Endodermal cell (in vitro differentiated cells): ENCODE measurements around the gene CASKIN2. TPM values are rescaled to one million over a fixed set of nuclear protein-coding genes. Genes with fewer than 3 reads are reported as not detected.
A peak's percentile ranks its signal among the peaks of the same experiment; 100 is the strongest.

Experiments
- DNase-seq: peaks from one replicate; pipeline ENCODE4 v3.0.0-alpha.2; 2017
- H3K27ac ChIP-seq: 2 replicates; pipeline ENCODE4 v1.5.1; 2013; ENCODE audit warnings: mild to moderate bottlenecking, low read depth, low read length, moderate library complexity
- H3K27me3 ChIP-seq: 2 replicates; pipeline ENCODE4 v1.6.1; 2013; ENCODE audit warnings: mild to moderate bottlenecking, low read length, moderate library complexity; ENCODE audit not compliant: insufficient read depth, control insufficient read depth, poor library complexity, severe bottlenecking
- H3K36me3 ChIP-seq: 2 replicates; pipeline ENCODE4 v1.7.0; 2013; ENCODE audit warnings: mild to moderate bottlenecking, low read length, moderate library complexity; ENCODE audit not compliant: control insufficient read depth, insufficient read depth
- H3K4me1 ChIP-seq: one replicate; pipeline ENCODE4 v1.7.0; 2013; ENCODE audit warnings: low read length; ENCODE audit not compliant: control insufficient read depth, insufficient read depth
- H3K4me3 ChIP-seq: 2 replicates; pipeline ENCODE4 v1.5.1; 2013; ENCODE audit warnings: mild to moderate bottlenecking, low read length, moderate library complexity
- H3K9ac ChIP-seq: 2 replicates; pipeline ENCODE4 v1.6.1; 2013; ENCODE audit warnings: mild to moderate bottlenecking, low read length, moderate library complexity; ENCODE audit not compliant: poor library complexity, severe bottlenecking; ENCODE audit errors: extremely low read depth
- H3K9me3 ChIP-seq: 2 replicates; pipeline ENCODE4 v1.6.1; 2013; ENCODE audit warnings: mild to moderate bottlenecking, low read length, moderate library complexity; ENCODE audit not compliant: control insufficient read depth
- H3K27ac Mint-ChIP-seq: 2 replicates; pipeline ENCODE4 v1.8.0; 2020; ENCODE audit warnings: mixed read lengths
- H3K27me3 Mint-ChIP-seq: 2 replicates; pipeline ENCODE4 v1.8.0; 2021; ENCODE audit warnings: mild to moderate bottlenecking, mixed read lengths; ENCODE audit not compliant: insufficient read depth
- H3K36me3 Mint-ChIP-seq: 2 replicates; pipeline ENCODE4 v1.8.0; 2020; ENCODE audit warnings: low read depth, mixed read lengths
- H3K4me1 Mint-ChIP-seq: 2 replicates; pipeline ENCODE4 v1.8.0; 2020; ENCODE audit warnings: mixed read lengths
- H3K4me3 Mint-ChIP-seq: 2 replicates; pipeline ENCODE4 v1.8.0; 2020; ENCODE audit warnings: mild to moderate bottlenecking, moderate library complexity, mixed read lengths
- H3K9me3 Mint-ChIP-seq: 2 replicates; pipeline ENCODE4 v1.8.0; 2020; ENCODE audit warnings: mild to moderate bottlenecking, mixed read lengths
- WGBS, 2 experiments: methylation state at CpG; one replicate each; pipeline versions ENCODE4 v1.1.5 to v1.1.7; 2013; ENCODE audit warnings: missing lambda C conversion rate in 2 of 2, mixed read lengths in 1 of 2; ENCODE audit not compliant: insufficient coverage in 1 of 2, insufficient read length in 1 of 2; 5-methylcytosine and 5-hydroxymethylcytosine counted together
- total RNA-seq, 2 donors: library from RNA; stranded (reverse); fragmentation: NEBNext Ultra II Directional in 1 of 2; extraction: Animal tissue kit (Norgen Biotek cat#: 25700) in 1 of 2; gene quantifications; 2 replicates in 1 of 2; 3 replicates in 1 of 2; pipeline ENCODE4 v1.2.1, GENCODE V29; 2021
- TF ChIP-seq, protein P1 (sequence below): fragments of 200-600 bp; sonication (generic); conservative IDR thresholded peaks from 2 replicates; pipeline ENCODE4 v1.5.0; 2021; ENCODE audit warnings: antibody characterized with exemption, mild to moderate bottlenecking

CASKIN2 gene
- total RNA-seq, 2 donors from 2014 or later: 26.4 to 31.0 TPM

GRCh38 chr17:75536366-75536765, 21.0 kb upstream of the CASKIN2 start:
- Histone ChIP-seq H3K9ac (no peak overlapping the region), H3K27ac (no peak overlapping the region), H3K9me3 (no peaks in the 10 kb centered on the region), H3K4me3 (no peak overlapping the region), H3K27me3 (no peaks in the 10 kb centered on the region), H3K4me1 (peaks cover 7% of the 10 kb centered on the region), H3K36me3 (peaks cover 5% of the 10 kb centered on the region)
- Mint-ChIP-seq H3K4me3 (no peak overlapping the region), H3K4me1 (peaks cover 21% of the 10 kb centered on the region), H3K27me3 (no peaks in the 10 kb centered on the region), H3K36me3 (peaks cover 27% of the 10 kb centered on the region), H3K27ac (peak overlapping the region; percentile 75), H3K9me3 (no peaks in the 10 kb centered on the region)
- 78 to 100% methylated on average over 3 to 9 of the region's 10 CpGs for WGBS, 2 experiments
- TF ChIP-seq, protein P1, sequence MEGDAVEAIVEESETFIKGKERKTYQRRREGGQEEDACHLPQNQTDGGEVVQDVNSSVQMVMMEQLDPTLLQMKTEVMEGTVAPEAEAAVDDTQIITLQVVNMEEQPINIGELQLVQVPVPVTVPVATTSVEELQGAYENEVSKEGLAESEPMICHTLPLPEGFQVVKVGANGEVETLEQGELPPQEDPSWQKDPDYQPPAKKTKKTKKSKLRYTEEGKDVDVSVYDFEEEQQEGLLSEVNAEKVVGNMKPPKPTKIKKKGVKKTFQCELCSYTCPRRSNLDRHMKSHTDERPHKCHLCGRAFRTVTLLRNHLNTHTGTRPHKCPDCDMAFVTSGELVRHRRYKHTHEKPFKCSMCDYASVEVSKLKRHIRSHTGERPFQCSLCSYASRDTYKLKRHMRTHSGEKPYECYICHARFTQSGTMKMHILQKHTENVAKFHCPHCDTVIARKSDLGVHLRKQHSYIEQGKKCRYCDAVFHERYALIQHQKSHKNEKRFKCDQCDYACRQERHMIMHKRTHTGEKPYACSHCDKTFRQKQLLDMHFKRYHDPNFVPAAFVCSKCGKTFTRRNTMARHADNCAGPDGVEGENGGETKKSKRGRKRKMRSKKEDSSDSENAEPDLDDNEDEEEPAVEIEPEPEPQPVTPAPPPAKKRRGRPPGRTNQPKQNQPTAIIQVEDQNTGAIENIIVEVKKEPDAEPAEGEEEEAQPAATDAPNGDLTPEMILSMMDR: no peak
- DNase-seq: no peak

DNA sequence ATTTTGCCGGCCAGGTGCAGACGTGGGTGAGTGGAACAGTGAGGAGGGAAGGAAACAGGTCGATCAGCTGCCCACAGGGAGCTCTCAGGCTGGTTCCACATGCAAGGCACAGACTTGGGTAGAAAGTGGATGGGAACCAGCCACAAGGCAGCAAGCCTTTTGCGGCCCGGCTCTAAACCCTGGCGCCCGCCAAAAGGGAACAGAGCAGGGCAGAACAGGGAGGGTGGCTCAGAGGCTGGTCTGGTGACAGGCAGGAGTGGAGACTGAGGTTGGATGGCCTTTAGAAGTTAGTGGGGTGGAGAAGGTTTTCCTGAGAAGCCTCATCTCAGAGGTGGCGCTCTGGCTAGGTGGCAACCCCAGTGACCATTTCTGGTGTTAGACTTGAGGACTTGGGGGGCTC, 20.5 kb upstream of the CASKIN2 start:
- peaks cover 29% of the 10 kb centered on the region for H3K36me3 Mint-ChIP-seq
- no peak for DNase-seq
- no peaks in the 10 kb centered on the region for H3K9me3 Mint-ChIP-seq
- TF ChIP-seq, protein P1: no peak
- no peak overlapping the region for H3K27ac ChIP-seq
- H3K4me1 Mint-ChIP-seq: peaks cover 26% of the 10 kb centered on the region
- no peaks in the 10 kb centered on the region for H3K27me3 Mint-ChIP-seq
- H3K27me3 ChIP-seq: no peaks in the 10 kb centered on the region
- H3K27ac Mint-ChIP-seq: no peak overlapping the region
- H3K4me3 ChIP-seq: no peak overlapping the region
- 94 to 97% methylated on average over 5 to 8 of the region's 8 CpGs for WGBS, 2 experiments
- peaks cover 5% of the 10 kb centered on the region for H3K36me3 ChIP-seq
- no peak overlapping the region for H3K9ac ChIP-seq
- peaks cover 7% of the 10 kb centered on the region for H3K4me1 ChIP-seq
- no peak overlapping the region for H3K4me3 Mint-ChIP-seq
- H3K9me3 ChIP-seq: no peaks in the 10 kb centered on the region

- no peak overlapping the region for H3K9ac ChIP-seq
- H3K36me3 ChIP-seq: peaks cover 5% of the 10 kb centered on the region
- H3K27ac Mint-ChIP-seq: peak overlapping the region; percentile 85
- H3K27me3 ChIP-seq: no peaks in the 10 kb centered on the region
- no peaks in the 10 kb centered on the region for H3K27me3 Mint-ChIP-seq
- H3K4me1 Mint-ChIP-seq: peaks cover 27% of the 10 kb centered on the region
- DNase-seq: no peak
- H3K4me3 ChIP-seq: no peak overlapping the region
- H3K4me3 Mint-ChIP-seq: no peak overlapping the region
- H3K27ac ChIP-seq: no peak overlapping the region
- H3K4me1 ChIP-seq: peaks cover 7% of the 10 kb centered on the region
- no peaks in the 10 kb centered on the region for H3K9me3 Mint-ChIP-seq
- peaks cover 29% of the 10 kb centered on the region for H3K36me3 Mint-ChIP-seq
- WGBS, 2 experiments: 88 to 90% methylated on average over 7 to 15 of the region's 15 CpGs
- TF ChIP-seq, protein P1: no peak
- H3K9me3 ChIP-seq: no peaks in the 10 kb centered on the region
Observed at GRCh38 chr17:75535119-75535537, 19.8 kb upstream of the CASKIN2 start.
